ENCODE data around the gene F3.

GRCh38 chr1:94582565-94582964 is 41.0 kb upstream of the F3 start:
- TF ChIP-seq EZH2 (IDR thresholded peaks at IDR 0.05; ENCODE audit: borderline replicate concordance, insufficient read depth, low read depth, low read length, poor library complexity, severe bottlenecking) = no peak
- TF ChIP-seq, protein P1, sequence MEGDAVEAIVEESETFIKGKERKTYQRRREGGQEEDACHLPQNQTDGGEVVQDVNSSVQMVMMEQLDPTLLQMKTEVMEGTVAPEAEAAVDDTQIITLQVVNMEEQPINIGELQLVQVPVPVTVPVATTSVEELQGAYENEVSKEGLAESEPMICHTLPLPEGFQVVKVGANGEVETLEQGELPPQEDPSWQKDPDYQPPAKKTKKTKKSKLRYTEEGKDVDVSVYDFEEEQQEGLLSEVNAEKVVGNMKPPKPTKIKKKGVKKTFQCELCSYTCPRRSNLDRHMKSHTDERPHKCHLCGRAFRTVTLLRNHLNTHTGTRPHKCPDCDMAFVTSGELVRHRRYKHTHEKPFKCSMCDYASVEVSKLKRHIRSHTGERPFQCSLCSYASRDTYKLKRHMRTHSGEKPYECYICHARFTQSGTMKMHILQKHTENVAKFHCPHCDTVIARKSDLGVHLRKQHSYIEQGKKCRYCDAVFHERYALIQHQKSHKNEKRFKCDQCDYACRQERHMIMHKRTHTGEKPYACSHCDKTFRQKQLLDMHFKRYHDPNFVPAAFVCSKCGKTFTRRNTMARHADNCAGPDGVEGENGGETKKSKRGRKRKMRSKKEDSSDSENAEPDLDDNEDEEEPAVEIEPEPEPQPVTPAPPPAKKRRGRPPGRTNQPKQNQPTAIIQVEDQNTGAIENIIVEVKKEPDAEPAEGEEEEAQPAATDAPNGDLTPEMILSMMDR (IDR thresholded peaks at IDR 0.05) = no peak

Measured in B cell (primary cell).